Right renal pelvis (tissue), 4 donors: ENCODE measurements around the gene TNPO1. TPM values are rescaled to one million over a fixed set of nuclear protein-coding genes. Genes with fewer than 3 reads are reported as not detected.

Experiments
- polyA plus RNA-seq, 4 donors: library from polyadenylated mRNA; unstranded; fragments of 120-200 nt; gene quantifications; one replicate each; pipeline ENCODE4 v1.2.1, GENCODE V29; 2013; ENCODE audit not compliant: insufficient read length in 4 of 4

Gene TNPO1
- polyA plus RNA-seq, 4 donors: 87.3 to 110 (median 109) TPM

Other genes with a start within 250 kb of the TNPO1 start
- gene FCHO2, start 139.4 kb downstream of the TNPO1 start, polyA plus RNA-seq: 10 to 100 TPM; 27.7 to 38.1 (median 35.7) TPM